Daoy (cell line): ENCODE measurements around the gene APOA5. TPM values are rescaled to one million over a fixed set of nuclear protein-coding genes. Genes with fewer than 3 reads are reported as not detected.
"Not testable (repeated sequence)": the region's sequence is repeated elsewhere in the genome, so short reads cannot be mapped to it uniquely, and the experiment has no call there.

Experiments used
- DNase-seq: peaks from one replicate; pipeline ENCODE4 v3.0.0-alpha.2; 2015; ENCODE audit warnings: low read depth
- total RNA-seq: library from RNA; depleted of rRNA; stranded (reverse); fragments of >200 nt; shearing (Covaris generic); gene quantifications from 2 replicates; pipeline ENCODE4 v1.2.3, GENCODE V29; 2014

APOA5 gene
- total RNA-seq, 1 experiment from 2014 or later = not detected

DNA sequence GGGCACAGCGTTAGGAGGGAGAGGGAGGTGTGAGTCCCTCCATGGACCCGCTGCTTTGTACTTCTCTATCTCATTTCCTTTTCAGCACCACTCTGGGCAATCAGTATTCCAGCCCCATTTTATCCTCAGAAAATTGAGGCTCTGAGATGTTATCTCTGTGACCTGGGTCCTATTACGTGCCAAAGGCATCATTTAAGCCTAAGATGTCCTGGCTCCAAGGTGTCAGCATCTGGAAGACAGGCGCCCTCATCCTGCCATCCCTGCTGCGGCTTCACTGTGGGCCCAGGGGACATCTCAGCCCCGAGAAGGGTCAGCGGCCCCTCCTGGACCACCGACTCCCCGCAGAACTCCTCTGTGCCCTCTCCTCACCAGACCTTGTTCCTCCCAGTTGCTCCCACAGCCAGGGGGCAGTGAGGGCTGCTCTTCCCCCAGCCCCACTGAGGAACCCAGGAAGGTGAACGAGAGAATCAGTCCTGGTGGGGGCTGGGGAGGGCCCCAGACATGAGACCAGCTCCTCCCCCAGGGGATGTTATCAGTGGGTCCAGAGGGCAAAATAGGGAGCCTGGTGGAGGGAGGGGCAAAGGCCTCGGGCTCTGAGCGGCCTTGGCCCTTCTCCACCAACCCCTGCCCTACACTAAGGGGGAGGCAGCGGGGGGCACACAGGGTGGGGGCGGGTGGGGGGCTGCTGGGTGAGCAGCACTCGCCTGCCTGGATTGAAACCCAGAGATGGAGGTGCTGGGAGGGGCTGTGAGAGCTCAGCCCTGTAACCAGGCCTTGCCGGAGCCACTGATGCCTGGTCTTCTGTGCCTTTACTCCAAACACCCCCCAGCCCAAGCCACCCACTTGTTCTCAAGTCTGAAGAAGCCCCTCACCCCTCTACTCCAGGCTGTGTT lies 37.2 kb upstream of the APOA5 start:
- DNase-seq = no peak

DNA sequence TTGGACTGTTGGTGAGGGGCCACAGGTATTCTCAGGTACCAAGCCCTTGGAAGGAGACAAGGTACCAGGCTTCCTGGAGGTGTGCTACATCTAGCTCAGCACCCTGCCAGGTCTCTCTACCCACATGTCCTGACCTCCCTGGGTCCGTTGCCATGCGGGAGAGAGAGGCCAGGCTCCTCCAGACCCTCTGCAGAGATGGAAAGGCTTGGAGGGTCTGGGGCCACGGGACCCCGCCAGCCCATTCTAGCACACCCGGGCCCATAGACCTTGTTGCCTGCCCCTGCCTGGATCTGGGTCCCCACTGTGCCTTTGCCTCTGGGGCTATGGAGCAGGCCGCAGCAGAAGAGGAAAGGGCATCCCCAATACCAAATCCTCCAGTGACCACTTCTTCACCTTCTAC lies 35.8 kb upstream of the APOA5 start:
- DNase-seq = no peak

DNA sequence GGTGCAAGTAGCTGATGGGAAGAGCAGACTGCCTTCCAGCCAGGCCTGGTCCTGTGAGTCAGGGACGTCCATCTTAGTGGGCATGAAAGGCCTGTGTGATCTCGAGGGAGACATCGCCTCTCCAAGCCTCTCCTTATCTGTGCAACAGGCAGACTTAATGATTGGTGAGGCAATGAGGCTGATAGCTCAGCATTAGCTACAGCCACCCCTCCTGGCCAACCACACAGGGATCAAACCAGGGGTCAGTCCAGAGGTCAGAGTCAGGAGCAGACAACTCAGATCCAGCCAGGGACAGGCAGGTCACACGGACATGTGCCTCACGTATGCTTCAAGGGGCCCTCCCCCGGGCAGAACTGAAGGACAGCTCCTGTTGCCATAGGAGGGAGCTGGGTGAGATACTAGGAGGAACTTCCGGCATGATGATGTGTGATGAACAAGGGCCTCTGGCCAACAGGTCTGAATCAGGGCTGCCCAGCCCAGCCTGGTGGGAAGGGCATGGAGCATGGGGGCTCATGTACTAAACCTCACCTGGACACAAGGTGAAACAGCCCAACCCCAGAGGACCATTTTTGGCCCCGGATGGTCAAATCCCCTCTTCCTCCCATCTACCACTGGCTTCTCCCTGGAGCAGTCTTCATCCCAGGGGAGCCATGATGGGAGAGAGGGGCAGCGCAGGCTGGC lies 35.2 kb upstream of the APOA5 start:
- DNase-seq = no peak

DNA sequence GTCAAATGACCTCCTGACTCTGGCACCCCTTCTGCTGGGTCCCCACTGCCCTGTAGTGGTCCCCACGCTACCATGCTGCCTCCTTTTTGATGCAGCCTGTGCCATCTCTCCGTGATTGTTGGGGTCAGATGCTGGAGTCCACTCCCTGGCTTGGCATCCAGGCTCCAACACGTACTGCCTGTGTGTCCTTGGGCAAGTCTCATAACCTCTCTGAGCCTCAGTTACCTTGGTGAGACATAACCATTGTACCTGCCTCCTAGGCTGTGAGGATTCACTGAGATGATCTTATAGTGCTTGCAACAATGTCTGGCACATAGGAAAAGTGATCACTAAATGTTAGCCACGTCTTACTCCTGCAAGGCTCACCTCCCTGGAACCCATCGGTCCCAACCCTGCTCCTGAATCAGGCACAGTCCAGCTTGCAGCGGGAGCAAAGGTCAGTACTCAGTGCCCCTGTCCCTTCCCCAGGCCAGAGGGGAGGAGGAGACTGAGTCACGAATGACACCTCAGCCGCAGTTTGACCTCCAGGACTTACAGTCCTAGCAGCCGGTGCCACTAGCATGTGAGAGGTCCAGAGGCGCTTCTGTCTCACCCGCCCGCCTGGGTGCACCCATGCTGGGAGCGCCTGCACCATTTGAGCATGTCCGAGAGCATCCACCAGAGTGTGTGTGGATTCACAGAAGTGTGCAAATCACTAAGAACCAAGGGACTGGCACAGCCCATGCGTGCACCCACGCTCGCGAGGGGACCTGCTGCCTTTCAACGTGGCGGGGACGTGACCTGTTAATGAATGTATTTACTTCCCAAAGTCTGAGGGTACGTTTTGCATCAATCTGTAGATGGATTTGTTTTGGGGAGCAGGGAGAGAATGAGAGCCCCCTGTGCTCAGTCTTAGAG lies 34.4 kb upstream of the APOA5 start:
- DNase-seq = no peak

DNA sequence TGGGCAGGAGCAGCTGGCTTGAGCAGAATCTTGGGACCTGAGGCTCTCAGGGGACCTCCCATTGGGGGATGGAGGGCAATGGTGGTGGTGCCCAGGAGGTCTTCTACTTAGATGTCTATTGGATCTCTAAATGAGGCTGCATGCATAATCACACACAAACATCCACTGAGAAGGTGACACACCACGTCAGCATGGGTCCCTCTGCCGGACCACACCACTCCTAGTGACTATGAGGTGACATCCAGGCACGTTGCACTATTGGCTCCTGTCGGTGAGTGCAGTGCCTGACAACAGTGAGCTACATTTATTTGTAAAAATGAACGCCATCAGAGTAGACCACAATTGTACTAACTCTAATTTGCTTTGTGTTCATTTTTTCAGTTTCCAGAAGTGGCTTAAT lies 33.8 kb upstream of the APOA5 start:
- no peak for DNase-seq

DNA sequence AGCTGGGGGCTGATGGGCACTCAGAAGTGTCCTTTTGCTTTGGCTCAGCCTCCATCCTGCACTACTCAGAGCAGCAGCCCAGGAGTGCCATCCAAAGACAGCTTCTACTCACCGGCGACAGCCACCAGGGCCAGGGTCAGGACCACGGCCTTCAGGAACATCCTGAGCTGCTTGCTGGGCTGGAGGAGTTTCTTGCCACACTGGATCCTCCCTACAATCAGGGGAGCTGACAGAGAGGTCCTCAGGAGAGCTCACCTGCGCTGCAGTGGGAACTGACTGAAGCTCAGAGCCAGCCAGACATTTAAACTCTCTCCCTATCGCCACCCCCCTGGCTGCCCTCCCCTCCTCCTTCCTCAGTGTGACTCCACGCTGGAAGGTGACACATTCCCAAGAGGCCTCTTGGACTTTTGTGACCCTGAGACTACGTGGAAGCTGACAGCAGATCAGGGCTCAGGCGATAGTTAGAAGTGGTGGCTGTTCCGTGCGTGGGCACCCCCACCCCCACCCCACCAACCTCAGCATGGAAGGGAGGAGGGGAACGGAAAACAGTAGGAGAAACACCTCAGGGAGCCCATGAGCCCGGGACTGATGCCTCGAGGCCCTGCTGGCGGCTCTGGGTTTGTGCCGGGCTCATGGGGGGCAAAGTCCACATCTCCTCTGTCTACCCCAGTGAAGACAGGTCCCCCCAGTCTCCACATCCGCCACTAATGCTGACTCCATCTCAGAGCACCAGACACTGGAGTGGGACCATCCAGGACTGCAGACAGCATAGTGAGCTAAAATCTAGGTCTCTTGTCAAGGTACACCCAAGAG lies 31.6 kb upstream of the APOA5 start, which contains the start of gene APOA4:
APOA4 (minus strand) TSS at position 274 of the 813 bp plus-strand sequence; CDS start at position 161, 113 bp downstream.
- DNase-seq = no peak

DNA sequence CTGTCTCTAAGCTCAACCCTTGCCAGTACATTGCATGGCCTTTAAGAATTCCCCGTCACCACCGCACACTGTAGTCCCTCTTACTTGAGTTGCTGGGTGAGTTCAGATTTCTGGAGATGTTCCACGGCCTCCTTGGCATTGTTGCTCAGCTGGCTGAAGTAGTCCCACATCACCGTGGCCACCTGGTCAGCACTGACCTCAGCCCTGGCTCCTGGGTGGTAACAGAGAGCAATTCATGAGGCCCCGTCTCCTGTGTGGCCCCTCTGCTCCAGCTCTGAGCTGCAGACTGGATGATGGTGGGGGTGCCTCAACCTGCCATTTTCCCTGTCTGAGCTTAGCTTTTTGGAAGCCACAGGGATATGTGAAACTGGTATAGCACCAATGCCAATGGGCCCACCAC lies 30.9 kb upstream of the APOA5 start:
- no peak for DNase-seq

DNA sequence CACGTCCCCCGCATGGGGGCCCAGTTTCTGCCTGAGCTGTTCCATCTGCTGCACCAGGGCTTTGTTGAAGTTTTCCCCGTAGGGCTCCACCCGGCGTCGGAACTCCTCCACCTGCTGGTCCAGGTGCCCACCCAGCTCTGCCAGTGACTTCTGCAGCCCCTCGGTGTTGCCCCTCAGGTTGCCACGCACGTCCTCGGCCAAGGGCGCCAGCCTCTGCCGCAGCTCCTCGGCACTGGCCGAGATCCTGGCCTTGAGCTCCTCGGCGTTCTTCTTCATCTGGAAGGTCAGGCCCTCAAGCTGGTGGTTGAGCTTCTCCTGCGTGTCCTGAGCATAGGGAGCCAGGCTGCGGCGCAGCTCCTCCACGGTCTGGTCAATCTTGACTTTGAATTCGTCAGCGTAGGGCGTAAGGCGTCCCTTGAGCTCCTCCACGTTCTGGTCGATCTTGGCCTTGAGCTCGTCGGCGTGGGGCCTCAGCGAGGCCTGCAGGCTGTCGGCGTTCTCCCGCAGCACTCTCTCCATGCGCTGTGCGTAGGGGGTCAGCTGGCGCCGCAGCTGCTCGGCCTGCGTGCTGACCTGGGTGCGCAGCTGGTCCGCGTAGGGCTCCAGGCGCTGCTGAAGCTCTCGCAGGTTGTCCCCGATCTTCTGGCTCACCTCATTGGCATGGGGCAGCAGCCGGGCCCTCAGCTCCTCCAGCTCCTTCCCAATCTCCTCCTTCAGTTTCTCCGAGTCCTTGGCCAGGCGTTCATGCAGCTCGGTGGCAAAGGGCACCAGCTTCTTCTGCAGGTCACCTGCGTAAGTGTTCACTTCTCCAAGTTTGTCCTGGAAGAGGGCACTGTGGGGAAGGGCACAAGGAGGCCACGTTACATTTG lies 29.6 kb upstream of the APOA5 start:
- no peak for DNase-seq

DNA sequence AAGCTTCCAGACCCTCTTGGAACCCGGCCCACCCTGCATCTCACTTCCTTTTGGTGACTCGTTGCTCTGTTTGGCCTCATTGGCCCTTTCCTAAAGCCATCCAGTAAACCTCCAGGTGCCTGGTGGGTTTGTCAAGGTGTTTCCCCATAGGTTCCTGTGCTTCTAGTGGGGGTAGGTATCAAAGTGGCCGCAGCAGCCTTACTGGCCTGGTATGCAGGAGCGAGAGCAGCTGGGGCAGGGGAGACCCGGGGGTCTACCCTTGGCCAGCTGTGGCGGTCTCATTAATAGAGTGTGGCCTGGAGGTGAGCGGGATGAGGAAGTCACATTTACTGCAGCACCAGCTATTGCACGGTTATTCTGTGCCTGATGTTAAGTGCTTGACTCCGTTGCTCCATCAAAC lies 27.4 kb upstream of the APOA5 start:
- DNase-seq = no peak

DNA sequence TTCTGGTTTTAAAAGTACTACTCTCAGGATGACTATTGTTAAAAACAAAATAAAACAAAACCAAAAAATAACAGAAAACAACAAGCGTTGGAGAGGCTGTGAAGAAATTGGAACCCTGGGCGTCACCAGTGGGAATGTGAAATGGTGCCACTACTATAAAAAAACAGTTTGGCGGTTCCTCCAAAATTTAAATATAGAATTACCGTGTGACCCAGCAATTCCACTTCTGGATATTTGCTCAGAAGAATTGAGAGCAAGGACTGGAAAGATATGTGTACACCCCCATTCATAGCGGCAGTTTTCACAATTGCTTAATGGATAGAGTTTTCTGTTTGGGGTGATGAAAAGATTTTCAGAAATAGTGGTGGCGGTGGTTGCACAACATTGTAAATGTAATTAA lies 22.8 kb upstream of the APOA5 start:
- no peak for DNase-seq

DNA sequence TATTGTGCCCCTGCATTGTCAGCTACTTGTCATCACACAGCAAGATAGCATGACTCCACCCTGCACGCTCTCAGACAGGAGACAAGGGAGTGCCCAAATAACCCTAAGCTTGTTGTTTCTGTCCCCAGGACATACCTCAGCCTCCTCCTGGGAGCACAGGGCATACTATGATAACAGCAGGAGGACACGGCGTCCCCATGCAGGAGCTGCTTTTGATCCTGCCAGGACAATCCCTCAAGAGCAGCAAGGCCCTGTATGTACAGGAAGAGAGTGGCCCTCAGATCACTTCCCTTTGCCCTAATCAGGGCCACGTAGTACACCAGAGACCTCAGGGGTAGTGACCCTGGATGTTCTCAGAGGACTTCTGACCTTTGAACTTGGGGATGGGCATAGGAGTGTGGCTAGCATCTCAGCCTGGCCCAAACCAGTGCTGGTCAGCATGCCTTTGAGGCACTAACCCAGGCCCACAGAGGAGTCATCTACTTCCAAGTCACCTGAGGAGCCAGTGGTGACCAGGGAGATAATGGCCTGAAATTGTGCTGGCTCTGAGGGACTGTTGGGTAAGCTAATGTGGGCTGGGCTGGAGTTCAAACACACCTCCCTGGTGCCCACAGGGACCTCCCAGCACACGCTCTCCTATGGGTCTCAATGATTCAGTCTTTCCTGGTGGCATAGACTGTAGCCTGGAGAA lies 22.2 kb upstream of the APOA5 start:
- no peak for DNase-seq

DNA sequence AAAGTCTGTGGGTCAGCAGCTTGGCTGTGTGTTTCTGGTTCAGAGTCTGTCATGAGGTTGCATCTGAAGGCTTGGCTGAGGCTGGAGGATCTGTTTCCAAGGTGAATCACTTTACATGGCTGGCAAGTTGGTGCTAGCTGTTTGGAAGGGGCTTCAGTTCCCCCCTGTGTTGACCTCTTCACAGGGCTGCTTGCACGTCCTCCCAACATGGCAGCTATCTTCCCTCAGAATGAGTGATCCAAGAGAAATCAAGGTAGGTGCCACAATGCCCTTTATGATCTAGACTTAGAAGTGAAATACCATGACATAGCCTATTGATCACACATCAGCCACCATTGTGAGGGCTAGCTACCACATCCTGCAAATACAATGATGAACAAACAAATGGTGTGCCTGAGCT lies 21.5 kb upstream of the APOA5 start:
- DNase-seq = no peak

DNA sequence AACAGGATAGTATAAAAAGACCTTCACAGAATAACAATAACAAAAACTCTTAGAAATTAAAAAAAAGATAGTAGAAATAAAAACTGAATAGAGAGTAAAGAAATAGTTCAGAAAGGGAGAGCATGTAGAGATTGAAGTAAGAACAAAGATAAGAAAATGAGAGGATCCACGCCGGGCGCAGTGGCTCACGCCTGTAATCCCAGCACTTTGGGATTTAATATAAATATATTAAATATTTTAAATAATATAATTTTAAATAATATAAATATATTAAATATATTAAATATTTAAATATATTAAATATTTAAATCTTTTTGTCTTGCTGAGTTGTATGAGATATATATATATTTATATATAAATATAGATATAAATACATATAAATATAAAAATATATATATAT lies 20.4 kb upstream of the APOA5 start:
- no peak for DNase-seq

DNA sequence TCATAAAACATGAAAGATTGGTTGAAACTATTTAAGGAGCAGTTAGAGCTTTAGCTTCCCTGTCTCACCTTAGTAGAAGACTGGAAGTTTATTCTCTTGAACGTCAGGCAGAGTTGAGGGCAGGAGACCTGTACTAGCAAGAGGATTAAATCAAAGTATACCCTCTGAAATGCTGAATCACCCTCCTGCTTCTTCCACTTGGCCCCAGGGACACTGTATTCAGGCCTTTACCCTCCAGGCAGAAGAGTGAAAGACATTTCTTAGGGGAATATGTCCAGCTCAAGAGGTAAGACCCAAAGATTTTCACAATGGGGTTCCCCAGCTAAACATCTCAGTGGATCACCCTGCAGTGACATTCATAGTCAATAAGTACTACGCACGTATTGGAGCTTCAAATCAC lies 19.5 kb upstream of the APOA5 start:
- DNase-seq = no peak

DNA sequence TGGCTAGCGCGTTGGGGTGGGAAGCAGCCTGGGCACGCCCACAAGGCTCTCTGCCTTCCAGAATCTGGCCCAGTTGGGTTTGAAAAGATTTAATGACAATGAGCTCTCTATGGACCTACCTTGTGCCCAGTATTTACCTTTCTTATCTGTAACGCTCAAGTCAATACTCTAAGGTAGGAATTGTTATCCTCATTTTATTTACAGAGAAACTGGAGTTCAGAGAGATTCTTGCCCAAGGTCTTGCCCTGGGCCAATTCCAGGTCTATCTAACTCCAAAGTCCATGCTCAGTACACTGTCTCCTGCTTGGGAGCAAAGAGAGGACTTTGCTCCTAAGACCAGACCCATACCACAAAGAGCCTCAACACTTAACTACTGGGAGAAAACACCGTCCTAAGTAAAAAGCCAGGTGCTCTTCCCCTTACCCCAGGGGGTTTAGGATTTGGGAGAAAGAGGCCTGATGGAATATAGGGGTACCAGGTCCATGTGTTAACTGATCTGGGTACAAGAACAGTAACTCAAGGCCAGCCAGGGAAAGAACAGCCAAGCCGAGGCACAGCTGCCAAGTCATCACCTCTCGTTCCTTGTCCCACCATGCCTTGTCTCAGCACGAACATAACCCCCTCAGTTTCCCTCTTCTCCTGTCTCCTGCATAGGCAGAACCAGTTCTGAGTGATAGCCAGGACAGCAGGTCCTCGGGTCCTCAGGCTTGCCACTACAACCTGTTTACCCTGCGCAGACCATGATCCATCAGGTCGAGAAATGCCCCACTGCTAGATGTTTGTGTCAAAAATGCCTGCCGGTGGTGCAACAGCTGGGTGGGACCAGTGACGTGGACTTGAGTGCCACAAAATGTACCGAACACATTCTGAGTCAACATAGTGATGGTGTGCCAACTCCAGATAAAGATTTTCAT lies 16.8 kb upstream of the APOA5 start:
- no peak for DNase-seq

DNA sequence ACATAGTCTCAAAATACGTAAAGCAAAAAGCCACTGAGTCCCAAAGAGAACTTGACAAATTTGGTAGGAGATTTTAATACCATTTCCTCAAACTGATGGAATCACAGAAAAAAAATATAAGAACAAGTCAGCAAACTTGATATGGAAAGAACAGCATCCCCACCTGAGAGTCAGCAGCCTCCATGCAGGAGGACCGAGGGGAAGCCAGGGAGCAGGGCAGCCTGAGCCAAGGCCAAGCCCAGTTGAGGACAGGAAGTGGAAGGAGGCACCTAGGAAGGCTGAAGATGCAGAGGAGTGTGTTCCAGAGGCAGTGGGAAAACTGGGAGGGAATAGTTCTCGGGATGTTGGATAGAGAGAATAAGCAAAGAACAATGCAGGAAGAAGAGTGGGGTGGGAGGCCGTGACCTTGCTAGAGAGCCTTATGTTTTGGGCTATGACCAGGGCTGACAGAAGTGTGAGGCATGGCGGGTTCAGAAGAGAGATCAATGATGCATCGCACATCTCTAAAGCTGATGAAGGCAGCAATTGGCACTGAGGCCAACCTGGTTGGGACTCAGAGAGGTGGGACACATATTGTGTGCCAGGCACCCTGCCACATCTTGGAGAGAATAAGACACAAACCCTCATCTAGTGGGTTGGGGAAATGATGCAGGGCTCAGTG lies 16.1 kb upstream of the APOA5 start:
- DNase-seq = no peak

DNA sequence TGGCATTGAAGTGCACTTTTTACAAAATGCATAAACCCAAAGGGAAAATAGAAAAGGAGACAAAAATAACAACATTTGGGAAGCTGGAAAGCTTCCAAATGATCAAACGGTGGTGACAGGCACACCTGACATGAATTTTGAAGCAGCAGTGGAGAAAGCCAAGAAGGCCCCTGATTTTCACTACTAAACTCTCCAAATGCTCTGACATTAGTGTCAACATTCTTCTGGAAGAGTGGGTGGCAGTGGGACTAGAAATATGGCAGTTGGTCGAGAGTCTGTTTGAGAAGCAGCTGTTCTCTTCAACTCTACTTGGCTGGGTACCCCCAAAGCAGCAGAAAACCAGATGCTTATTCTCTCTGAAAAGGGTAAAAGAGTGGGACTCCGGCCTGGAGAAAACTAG lies 12.3 kb upstream of the APOA5 start:
- DNase-seq = no peak

DNA sequence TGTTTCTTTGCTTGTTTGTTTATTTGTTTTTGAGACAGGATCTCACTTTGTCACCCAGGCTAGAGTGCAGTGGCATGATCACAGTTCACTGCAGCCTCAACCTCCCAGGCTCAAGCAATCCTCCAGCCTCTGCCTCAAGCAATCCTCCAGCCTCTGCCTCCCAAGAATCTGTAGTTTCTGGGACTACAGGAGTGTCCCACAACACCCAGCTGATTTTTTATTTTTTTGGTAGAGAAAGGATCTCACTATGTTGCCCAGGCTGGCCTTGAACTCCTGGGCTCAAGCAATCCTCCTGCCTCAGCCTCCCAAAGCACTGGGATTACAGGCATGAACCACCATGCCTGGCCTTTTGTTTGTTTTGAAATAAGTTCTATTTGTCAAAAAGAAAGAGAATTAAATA lies 10.0 kb upstream of the APOA5 start:
- DNase-seq = not testable (repeated sequence)
